NCI-H748 (cell line): ENCODE measurements around the gene PKIG.
"Not testable (repeated sequence)": the region's sequence is repeated elsewhere in the genome, so short reads cannot be mapped to it uniquely, and the experiment has no call there.

Experiments used
- DNase-seq: peaks from one replicate; lab custom pipeline; 2025; ENCODE audit not compliant: unreplicated experiment; lab: John Stamatoyannopoulos, UW

Gene PKIG

DNA sequence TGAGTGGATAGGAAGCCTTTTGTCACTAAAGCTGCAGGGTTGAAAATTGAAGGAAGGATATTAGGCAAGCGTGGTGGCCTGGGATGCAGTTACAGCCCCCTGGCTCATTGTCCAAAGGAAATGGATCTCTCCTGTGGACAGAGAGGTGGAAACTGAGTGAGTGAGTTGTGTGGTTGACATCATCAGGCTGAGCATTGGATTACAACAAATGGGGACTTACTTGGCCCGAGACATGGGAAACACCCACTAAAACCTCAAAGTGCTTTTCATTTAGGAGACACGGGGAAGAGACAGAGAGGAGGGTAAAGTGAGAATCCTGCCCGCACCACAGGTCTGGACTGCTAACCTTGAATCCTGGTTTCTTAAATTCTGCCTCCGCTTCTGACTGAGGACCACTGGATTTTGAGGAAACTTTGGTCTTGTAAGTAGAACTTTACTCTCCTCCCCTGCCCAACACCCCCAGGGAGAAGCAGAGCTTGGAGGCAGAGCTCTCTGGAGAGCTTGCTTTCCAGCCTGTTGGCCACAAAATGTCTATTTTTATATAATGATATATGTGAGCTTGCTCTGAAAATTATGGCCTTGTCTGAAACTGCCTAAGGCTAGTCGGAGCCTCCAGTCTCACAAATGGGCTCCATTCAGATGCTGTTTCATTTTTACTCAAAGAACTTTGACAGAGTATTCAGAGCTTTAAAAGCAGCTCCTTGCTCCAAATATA lies at the start of gene PKIG:
Gene PKIG (plus strand): TSS at position 269 of the 715 bp plus-strand sequence. CDS start 31,978 bp downstream, outside the sequence.
- DNase-seq = no peak

DNA sequence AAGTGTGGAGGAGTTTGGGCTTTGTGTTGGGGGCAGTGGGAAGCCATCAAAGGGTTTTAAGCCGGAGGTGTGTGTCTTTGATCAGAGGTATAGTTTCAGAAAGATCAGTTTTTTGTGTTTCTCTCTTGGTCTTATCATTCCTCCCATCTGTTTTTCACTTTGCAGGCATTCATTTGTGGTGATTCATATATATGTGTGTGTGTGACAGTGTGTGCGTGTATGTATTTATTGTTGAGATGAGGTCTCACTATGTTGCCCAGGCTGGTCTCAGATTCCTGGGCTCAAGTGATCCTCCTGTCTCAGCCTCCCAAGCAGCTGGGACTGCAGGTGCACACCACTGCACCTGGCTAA lies 49.4 kb upstream of the PKIG start:
- no peak for DNase-seq

DNA sequence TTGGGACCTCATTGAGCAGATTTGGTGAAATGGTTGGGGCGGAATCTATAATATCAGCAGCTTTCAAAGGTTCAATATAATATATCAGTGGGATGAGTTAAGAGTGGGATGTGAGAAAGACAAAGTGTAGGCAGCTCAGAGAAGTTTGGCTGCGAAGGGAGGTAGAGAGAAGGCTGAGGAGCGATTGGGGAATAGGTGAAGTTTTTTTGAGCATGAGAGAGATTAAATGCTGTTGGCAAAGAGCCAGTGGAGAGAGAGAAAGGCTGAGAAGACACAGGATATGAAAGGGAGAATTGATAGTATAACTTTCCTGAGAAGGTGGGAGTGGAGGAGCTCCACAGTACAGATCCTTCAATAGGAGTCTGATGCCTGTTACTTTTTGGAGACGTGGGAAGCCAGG lies 48.5 kb upstream of the PKIG start:
- DNase-seq = no peak

DNA sequence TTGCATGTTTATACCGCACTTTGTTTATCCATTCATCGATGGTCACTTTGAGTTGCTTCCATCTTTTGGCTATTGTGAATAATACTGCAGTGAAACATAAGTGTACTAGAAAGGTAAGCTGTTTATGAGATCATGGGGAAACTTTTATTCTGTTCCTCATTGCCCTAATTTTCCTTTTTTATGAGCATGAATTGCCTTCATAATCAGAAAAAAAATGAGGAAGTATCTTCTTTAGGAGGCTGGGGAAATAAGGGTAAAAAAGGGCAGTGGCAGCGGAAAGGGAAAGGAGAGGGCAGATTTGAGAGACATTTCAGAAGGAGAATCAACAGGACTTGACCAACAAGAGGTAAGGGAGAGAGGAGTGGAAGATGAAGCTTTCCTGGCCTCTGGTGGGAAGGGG lies 46.2 kb upstream of the PKIG start:
- DNase-seq = no peak

DNA sequence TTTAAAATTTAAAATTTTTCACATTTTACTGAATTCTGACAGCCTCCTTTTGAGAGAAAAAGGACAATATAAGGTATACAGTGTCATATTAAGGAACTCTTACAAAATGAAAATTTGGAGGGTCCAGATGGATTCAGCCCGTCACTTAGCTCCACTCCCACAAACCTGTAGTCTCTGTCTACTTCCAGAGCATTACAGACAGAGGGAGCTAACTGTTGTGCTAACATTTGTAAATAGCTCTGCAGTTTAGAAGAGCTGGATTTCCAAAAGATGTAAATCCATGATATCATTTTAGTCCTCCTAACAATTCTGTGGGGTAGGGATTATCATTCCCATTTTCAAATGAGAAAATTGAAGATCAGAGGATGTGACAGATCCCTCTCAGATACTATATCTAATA lies 44.4 kb upstream of the PKIG start:
- no peak for DNase-seq

DNA sequence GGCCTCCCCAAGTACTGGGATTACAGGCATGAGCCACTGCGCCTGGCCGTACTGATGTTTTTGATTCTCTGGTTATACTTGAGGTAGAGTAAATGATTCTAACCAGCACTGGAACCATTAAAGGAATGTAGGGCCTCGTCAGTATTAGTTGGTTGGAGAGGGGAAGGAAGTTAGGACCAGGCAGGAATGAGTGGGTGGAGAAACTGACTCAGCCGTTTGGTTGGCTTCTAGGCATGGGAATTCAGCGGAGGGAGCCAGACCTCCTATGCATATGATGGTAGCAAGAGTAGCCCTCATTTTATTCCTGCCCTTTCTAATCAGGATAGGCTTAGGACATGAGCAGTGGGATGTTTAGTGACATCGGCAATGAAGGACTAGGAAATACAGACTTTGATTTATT lies 41.5 kb upstream of the PKIG start:
- DNase-seq = no peak

DNA sequence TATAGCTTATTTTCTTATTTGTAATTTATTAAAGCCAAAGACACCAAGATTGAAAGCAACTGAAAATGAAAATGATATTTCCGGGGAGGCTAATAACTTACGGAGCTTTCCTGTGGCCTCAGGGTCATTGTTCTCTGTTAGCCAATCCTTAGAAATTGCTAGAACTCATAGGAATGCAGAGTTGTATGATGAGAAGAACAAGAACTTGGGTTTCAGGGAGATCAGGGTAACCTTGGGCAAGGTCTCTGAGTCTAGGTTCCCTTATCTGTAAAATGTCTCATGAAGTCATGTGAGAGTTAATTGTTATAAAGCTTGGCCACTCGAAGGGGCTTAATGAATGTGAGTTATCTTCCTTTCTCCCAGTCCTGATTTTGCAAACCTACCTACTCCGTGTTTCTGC lies 40.4 kb upstream of the PKIG start:
- DNase-seq = no peak

DNA sequence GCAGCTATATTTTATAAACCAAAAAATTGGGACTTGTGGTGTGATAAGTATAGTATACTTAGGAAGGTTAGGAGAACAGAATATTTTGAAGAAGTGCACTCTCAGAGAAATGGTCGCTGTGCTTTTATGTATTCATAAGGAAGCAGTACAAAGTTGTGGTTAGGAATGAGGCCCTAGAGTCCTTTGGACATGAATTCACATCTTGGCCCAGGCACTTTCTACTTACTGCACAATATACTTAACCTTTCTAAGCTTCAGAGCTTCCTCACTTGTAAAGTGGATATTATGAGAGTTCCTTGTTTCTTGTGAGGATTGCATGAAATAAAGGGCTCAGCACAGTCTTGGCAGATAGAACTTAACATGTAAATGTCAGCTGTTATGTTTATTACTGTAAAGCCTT lies 39.5 kb upstream of the PKIG start:
- DNase-seq = no peak

DNA sequence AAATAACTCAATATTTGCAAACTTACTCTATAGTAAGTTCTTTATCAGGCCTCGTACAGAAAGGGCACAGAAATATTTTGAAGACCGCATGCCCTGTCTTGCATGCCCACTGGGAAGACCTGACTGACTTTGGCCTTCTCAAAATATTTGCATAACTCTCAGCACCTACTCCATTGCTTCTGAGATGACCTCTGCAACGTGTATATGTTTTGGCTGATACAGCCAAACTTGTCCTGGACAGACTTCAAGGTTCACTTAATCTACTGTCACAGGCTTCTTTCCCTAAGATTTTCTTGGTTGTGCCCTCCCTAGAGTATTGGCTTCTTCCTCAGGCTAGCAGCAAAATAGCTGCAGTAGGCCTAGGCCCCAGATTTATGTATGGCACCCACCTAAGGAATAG lies 39.0 kb upstream of the PKIG start:
- no peak for DNase-seq

DNA sequence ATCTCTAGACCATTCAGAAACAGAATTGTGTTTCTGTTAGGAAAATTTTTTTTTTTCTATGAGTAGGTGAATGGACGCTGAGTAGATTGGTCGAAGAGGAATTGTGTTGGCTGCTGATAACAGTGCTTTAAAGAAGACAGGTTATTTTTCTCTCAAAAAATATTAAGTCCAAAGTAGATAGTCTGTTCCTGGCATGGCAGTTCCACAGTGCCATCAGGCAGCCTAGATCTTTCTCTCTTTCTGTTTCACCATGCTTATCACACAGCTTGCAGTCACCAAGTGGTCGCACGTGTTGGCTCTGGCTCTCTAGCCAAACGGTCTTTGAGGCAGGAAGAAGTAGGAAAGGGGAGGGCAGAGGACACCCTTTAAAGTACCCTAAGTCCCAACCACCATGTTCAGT lies 38.1 kb upstream of the PKIG start:
- DNase-seq = no peak

DNA sequence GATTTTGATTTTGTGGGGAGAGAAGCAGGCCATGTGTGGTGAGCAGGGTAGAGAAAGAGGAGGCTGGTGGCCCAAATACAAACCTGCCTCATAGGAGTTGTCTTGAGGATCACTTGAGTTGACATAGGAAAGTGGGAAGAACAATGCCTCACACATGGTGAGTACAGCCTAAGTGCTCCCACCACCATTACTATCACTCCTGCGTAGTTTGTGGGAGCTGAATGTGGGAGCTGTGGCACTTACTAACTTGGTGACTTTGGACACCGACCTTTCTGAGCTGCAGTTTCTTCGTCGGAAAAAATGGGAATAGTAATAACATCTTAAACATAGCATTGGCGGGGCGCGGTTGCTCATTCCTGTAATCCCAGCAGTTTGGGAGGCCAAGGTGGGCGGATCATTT lies 35.0 kb upstream of the PKIG start:
- DNase-seq = no peak

DNA sequence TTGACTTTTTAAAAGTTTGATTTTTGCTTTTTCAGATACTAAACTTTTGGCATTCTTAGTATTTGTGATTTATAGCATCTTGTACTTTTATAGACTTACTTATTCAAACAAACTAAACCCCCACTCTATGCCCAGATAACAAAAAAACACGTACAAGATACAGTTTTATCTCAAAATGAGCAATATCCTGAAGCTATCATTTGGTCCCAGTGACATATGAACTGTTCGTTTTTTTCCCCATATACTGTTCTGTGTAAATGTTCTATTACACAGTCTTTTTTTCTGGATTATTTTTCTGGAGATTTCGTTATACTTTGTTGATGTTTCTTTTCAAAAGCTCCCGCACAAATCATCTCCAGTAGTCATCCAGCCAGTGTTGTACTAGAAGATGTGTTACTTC lies 33.3 kb upstream of the PKIG start:
- DNase-seq = no peak

DNA sequence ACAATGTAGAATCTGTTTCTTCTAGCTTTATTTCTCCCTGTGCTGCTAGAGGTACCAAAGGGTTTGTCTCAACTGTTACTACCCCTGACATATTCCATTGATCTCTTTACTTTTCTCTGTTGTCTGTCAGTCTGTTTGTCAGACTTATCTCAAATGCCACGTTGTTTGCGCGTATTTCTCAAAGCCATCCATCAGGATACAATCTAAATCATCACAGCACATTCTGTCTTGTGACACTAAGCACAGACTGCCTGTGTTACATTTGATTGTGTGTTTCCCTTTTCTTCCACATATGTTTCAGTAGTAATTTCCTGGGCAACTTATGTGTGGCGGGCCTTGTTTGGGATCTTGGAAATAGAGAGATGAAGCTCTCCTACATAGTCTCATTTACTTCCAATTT lies 30.3 kb upstream of the PKIG start:
- DNase-seq = no peak

DNA sequence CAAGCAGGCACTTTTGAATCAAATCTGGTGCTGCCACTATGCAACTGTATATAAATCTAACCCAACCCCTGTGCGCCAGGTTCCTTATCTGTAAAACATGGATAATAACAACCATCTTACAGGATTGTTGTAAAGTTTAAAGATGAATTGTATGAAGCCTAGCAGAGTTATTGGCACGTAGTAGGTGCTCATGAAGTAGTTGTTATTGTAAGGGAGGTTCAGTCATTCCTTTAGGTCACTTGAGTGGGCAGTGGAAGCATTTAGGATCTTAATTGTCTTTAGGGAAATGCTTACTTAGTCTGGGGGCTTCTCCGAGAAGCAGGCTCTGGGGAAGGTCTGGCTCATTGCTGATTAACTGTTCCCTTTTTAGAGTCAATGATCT lies 29.8 kb upstream of the PKIG start:
- no peak for DNase-seq

DNA sequence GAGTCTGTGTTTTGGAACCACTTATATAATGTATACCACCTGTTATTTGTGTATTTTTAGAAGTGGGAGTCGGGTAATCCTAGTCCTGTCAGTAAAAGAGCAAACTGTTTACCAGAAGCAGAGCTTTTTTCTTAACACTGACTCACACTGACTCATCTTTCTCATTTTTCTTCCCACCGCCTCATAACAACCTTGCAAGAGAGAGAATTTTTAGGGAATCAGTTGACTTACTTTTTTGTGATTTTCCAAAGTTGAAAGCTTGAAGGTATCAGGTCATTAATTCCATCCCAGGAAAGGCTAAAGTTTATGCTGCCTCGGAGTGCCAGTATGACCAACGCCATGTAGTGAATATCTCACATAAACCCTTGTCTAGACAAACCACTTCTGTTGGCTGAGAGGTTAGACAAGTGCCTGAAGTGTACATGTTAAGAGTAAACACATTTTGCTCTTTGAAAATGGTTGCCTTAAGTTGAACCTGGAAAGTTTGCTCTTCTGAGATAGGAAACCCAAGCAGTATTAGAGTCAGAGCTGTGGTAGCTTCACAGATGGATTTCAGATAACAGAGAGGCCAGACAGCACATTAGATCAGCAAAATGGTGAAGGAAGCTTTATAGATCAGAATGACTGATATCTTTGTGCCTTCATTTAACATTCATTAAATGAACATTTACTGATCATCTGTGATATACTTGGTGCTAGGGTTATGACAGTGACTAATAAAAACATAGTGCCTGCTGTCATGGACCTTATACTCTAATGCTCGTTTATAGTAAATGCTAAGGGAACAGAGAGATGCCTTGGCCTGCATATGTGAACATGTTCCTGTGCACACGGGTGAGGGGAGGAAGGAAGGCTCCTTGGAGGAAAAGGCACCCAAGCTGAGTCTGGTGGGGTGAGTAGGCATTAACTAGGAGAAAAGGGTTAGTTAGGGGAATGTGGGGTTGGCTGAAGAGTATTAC lies 29.1 kb upstream of the PKIG start:
- DNase-seq = no peak

DNA sequence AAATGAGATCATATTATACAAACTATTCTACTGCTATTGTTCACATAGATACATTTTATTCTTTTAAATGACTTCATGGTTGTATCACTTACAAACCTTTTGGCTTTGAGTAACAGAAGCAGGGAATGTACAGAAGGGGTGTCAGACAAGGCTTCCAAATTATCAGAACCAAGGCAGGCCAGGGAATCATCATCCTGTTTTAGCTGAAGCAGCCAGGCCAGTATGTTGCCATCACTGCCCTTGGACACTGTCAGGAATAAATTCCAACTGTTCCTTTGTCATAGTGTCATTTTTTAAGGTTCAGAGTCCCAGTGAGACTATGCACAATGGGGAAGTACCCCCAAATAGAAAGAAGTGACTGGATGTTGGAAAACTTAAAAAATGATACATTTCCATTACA lies 23.1 kb upstream of the PKIG start:
- DNase-seq = no peak

DNA sequence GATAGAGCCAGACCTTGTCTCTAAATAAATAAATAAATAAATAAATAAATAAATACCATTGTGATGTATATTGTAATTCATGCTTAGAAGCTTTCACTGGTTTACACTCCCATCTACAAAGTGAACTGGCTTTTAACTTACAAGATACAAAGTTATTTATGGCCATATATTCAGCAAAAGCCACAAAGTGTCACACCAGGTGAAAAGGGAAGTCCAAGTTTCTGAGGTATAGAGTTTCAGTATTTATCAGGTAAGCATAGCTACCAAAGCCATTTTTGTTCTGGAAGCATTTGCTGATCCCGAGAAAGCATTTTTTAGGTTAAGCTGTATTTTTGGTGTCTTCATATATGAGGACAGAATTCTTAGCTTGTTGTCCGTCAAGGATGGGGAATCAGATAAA lies 22.1 kb upstream of the PKIG start:
- no peak for DNase-seq

DNA sequence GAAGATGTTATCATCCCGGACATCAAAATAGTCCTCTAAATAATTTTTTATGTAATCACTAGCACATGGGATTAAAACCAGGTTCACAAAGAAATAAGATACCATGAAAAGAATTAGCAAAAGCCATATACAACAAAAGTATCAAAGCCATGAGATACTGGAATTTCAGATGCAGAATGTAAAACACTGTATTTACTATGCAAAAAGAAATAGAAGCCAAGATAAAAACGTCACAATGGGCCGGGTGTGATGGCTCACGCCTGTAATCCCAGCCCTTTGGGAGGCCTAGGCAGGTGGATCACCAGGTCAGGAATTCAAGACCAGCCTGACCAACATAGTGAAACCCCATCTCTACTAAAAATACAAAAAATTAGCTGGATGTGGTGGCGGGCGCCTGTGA lies 21.6 kb upstream of the PKIG start:
- not testable (repeated sequence) for DNase-seq

DNA sequence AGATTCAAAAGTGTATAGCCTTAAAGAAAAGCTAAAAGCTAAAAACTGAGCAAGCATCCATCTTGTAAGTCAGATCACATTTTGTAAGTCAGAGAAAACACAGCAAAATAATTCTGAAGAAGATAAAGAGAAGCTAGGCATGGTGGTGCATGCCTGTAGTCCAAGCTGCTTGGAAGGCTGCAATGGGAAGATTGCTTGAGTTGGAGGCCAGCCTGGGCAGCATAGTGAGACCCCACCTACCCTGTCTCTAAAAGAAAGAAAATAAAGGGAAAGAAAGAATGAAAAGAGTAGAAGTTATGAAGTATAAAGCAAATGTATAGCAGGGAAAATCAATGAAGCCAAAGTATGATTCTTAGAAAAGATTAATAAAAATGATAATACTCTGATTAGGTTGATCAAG lies 20.5 kb upstream of the PKIG start:
- DNase-seq = no peak

DNA sequence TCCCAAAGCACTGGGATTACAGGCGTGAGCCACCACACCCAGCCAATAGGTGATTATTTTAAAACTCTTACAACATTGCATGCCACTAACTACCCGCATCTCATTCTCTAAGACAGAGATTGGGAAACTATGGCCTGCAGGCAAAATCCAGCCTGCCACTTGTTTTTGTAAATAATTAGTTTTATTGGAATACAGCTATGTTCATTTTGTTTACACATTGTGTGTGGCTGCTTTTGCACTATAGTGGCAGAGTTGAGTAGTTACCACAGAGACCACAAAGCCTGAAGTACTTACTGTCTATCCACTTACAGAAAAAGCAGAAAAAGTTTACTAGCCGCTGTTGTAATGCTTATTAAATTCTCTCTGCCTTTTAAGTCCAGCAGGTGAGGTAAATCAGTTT lies 16.4 kb upstream of the PKIG start:
- no peak for DNase-seq

DNA sequence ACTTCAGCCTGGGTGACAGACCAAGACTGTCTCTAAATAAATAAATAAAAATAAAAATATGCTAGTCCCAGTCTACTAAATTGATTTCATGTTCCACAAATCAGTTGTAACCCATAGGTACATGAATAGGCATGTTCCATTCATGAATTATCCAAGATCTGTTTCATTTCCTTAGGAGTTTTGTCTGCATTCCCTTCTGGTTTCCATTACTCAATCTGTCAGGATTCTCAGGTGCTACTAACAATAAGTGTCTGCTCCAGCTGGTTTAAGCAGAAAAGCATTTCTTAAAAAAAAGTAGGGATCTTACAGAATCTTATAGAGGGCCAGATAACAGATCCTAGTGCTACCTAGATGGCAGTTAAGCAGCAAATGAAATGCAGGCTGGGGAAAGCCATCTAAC lies 15.6 kb upstream of the PKIG start:
- no peak for DNase-seq

DNA sequence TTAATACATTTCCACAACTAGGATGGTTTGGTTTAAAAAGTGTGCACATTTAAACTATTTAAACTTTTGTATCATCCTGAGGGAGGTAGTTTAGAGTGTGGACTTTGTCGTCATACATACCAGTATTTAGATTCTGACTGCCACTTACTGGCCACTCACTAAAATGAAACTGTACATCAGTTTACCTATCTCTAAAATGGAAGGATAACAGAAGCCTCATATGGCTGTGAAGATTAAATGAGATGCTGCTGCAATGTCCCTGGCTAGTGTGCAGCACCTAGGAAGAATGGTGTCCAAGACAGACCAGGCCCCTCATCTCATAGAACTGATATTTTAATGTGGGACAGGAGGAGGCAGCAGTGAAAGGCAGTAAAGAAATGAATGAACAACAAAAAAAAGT lies 12.0 kb upstream of the PKIG start:
- DNase-seq = no peak
